Measurements from ENCODE around the gene RPL28. TPM values are rescaled to one million over a fixed set of nuclear protein-coding genes. Genes with fewer than 3 reads are reported as not detected.

Gene RPL28
- total RNA-seq, 1 experiment from 2014 or later, result 2,505 TPM

- no peaks in the 10 kb centered on the region for H3K9me3 Mint-ChIP-seq
- no peak overlapping the region for H3K4me3 Mint-ChIP-seq
- peaks cover 63% of the 10 kb centered on the region for H3K27me3 Mint-ChIP-seq (ENCODE audit: low read depth)
- H3K4me1 Mint-ChIP-seq, result peaks cover 51% of the 10 kb centered on the region
- ChIA-PET CTCF (interaction anchor here (1.5 kb wide), 1 partner anchor 51 kb away, joined by 5 read pairs; no protein-coding TSS in a partner anchor), POLR2A (interaction anchor here (1.6 kb wide), 1 partner anchor 13 kb away, joined by 5 read pairs; no protein-coding TSS in a partner anchor)
- TF ChIP-seq USF1 (CRISPR knock-in tag; IDR thresholded peaks at IDR 0.05) (no peak), TCF7 (CRISPR knock-in tag; IDR thresholded peaks at IDR 0.05; ENCODE audit: low read depth) (no peak)
- no peak for DNase-seq (ENCODE audit: low spot score)
- ATAC-seq, result no peak
- no peak overlapping the region for H3K27ac Mint-ChIP-seq
- no peaks in the 10 kb centered on the region for H3K36me3 Mint-ChIP-seq
Measured at GRCh38 chr19:55352040-55352439, 33.7 kb upstream of the RPL28 start.

GRCh38 chr19:55352549-55353145, 33.1 kb upstream of the RPL28 start:
- Mint-ChIP-seq H3K27me3 (ENCODE audit: low read depth) (peaks cover 69% of the 10 kb centered on the region), H3K4me3 (peak overlapping the region; percentile 69), H3K36me3 (no peaks in the 10 kb centered on the region), H3K4me1 (peaks cover 51% of the 10 kb centered on the region), H3K27ac (no peak overlapping the region), H3K9me3 (no peaks in the 10 kb centered on the region)
- TF ChIP-seq NR2C2 (CRISPR knock-in tag; IDR thresholded peaks at IDR 0.05) (no peak), MYBL2 (CRISPR knock-in tag; IDR thresholded peaks at IDR 0.05) (no peak), ESRRA (CRISPR knock-in tag; IDR thresholded peaks at IDR 0.05; ENCODE audit: borderline replicate concordance) (no peak), CREB1 (CRISPR knock-in tag; IDR thresholded peaks at IDR 0.05) (no peak), ZSCAN18 (CRISPR knock-in tag; IDR thresholded peaks at IDR 0.05) (no peak), ATF2 (CRISPR knock-in tag; IDR thresholded peaks at IDR 0.05; ENCODE audit: borderline replicate concordance, low read depth) (no peak), MLX (CRISPR knock-in tag; IDR thresholded peaks at IDR 0.05) (no peak), NFE2L1 (CRISPR knock-in tag; IDR thresholded peaks at IDR 0.05) (no peak), ZNF263 (CRISPR knock-in tag; IDR thresholded peaks at IDR 0.05; ENCODE audit: low read depth) (no peak), ZNF671 (CRISPR knock-in tag; IDR thresholded peaks at IDR 0.05) (no peak)
- no peak for ATAC-seq
- POLR2A ChIA-PET, result interaction anchor here (1.6 kb wide), 1 partner anchor 13 kb away, joined by 5 read pairs; no protein-coding TSS in a partner anchor
- DNase-seq (ENCODE audit: low spot score), result no peak
- CTCF ChIA-PET, result interaction anchor here (0.6 to 1.5 kb wide), 5 partner anchors 9 to 913 kb away, joined by 3 to 5 read pairs (median 3); no protein-coding TSS in a partner anchor

- no peaks in the 10 kb centered on the region for H3K36me3 Mint-ChIP-seq
- peaks cover 77% of the 10 kb centered on the region for H3K27me3 Mint-ChIP-seq (ENCODE audit: low read depth)
- H3K27ac Mint-ChIP-seq, result no peak overlapping the region
- POLR2A ChIA-PET, result interaction anchor here (0.6 to 1.6 kb wide), 3 partner anchors 13 to 16 kb away, joined by 3 to 5 read pairs (median 3); partner anchors contain the start of gene IL11
- peak overlapping the region; percentile 69 for H3K4me3 Mint-ChIP-seq
- CTCF ChIA-PET, result interaction anchor here (0.6 to 1.5 kb wide), 6 partner anchors 9 to 914 kb away, joined by 3 to 5 read pairs (median 3); no protein-coding TSS in a partner anchor
- DNase-seq (ENCODE audit: low spot score) (no peak), ATAC-seq (peak; percentile 6)
- H3K9me3 Mint-ChIP-seq, result no peaks in the 10 kb centered on the region
- peaks cover 43% of the 10 kb centered on the region for H3K4me1 Mint-ChIP-seq
- TF ChIP-seq CBFB (CRISPR knock-in tag; IDR thresholded peaks at IDR 0.05; ENCODE audit: low read depth) (no peak), OVOL2 (CRISPR knock-in tag; IDR thresholded peaks at IDR 0.05; ENCODE audit: borderline replicate concordance) (no peak), E2F5 (CRISPR knock-in tag; IDR thresholded peaks at IDR 0.05) (no peak), SP1 (CRISPR knock-in tag; conservative IDR thresholded peaks at IDR 0.05) (no peak), PRDM15 (CRISPR knock-in tag; IDR thresholded peaks at IDR 0.05) (no peak), NR2C2 (CRISPR knock-in tag; IDR thresholded peaks at IDR 0.05) (no peak), MYBL2 (CRISPR knock-in tag; IDR thresholded peaks at IDR 0.05) (no peak), CREM (CRISPR knock-in tag; IDR thresholded peaks at IDR 0.05) (no peak), ZBTB43 (CRISPR knock-in tag; IDR thresholded peaks at IDR 0.05) (no peak), FOXP1 (CRISPR knock-in tag; IDR thresholded peaks at IDR 0.05; ENCODE audit: borderline replicate concordance) (no peak)
Measured at GRCh38 chr19:55353356-55353802, 32.4 kb upstream of the RPL28 start.
